Activated T-cell treated with anti-CD3 and anti-CD28 coated beads for 48 hours (primary cell): Measurements from ENCODE around the gene PRKG1.

ENCODE experiments used
- DNase-seq: peaks from one replicate; pipeline ENCODE4 v3.0.0-alpha.2; 2020; ENCODE audit warnings: low read depth

PRKG1 gene

DNA sequence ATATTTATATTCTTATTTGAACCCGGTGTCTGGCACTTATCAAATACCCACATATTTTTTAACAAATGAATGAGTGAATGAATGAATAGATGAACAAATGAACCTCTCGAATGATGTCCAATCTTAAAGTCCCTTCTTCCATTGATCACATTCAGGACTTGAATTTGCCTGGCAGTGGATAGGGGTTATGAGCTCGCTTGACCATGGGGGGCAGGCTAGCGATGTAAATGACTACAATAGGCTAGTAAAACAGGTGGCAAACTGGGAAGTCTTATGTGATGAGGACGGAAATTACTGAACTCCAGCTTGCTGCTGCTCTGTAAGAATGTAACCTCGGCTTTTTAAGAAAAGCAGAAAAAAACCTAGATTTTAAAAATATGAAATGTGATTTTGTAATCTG lies 992.1 kb downstream of the PRKG1 start:
- no peak for DNase-seq

GRCh38 chr10:52068485-52068884 lies 994.2 kb downstream of the PRKG1 start:
- DNase-seq, result no peak

GRCh38 chr10:52071814-52072213 lies 997.5 kb downstream of the PRKG1 start:
- DNase-seq, result no peak

DNA sequence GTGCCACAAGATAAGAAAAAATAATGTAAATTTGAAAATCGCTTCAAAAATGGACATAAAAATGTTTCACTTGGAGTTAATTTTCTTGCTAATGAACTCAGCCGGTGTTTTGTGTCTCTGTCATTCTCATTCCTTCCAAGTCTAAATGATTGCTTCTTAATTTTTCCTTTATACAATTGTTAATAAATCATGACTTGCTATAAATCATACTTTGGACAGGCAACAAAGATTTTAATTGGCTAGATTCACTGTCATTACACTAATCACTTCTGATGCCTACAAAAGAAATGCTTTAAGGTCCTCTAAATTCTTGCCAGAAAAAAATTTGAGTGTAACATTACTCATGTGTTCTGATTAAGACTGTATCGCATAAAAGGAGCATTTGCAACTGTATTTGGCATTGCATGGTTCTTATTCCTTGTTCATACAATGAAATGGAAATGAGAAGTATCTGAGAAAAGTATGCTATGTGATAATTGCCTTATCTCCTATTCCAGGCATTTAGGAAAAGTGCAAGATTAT lies 1000.3 kb downstream of the PRKG1 start:
- DNase-seq, result no peak

DNA sequence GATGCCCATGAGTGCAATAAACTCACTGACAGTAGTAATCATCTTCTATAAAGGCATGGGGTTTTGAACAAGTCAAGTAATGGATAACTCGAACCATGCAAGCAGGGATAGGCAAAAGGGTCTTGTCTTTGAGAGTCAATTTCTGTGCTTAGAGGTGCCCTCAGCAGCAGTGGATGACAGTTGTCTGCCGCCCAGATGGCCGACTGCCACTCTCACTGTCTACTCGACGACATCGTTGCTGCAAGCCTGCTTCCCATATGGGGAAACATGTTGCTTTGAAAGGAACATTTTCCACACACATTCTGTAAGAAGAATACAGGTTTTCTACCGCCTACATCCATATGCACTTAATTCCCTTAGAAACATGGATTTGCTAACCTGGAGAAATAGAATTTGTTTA lies 1003.5 kb downstream of the PRKG1 start:
- DNase-seq, result no peak

DNA sequence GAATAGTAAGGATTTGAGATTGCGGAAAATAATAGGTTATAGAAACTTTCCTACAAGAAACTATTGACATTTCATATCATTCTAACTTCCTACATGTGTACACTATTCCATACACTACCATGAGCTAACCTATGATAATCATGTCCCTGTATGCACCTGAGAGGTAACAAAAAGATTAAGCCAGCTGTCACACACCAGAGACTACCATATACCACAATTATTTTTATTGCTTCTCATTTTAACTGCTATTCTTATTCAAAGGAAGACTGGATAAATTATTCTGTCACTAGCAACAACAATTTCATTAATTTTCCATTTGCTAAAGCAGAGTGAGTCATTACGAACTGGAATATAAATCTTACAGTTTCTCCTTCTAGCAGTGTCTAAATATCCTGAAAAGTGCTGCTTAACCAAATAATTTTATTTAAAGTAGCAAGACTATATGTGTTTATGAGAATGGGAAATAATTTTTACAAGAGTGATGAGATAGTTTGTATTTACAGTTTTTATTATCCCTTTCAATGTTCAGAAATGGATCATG lies 1004.2 kb downstream of the PRKG1 start:
- no peak for DNase-seq

- DNase-seq, result no peak
Observed at GRCh38 chr10:52082307-52082706, 1008.0 kb downstream of the PRKG1 start.

DNA sequence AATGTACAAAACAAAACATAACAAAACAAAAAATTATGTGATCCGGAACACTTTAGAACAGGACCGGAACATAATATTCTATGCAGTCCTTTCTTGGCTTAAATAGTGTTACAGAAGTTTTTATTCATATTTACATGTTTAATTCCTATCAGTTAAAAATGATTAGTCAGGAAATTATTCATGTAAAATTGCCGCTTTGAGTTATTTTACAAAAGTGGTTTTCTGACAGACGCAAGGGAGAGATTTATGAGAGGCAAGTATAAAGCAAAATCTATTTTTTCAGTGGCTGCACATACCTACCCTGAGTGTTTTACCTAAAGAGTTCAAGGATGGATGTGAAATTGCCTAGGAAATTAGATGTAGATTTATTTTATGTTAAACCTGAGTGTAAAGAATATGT lies 1009.1 kb downstream of the PRKG1 start:
- DNase-seq, result no peak

DNA sequence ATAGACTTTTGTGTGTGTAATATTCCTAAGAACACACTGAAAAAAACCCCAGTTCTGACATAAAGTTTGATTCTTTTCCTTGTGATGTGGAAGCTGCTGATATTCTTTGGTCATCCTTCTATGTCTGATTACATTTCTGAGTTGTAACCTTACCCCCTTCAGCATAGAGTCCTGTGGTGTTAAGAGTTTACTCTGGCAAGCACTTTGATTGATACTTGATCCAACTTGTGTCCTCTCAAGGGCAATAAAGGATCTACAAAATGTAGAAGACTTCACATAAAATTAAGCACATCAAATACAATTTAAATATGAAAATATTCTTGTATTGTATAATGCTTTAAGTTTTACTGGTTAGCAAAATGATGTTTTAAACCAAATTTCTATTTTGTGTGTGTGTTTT lies 1018.1 kb downstream of the PRKG1 start:
- no peak for DNase-seq

DNA sequence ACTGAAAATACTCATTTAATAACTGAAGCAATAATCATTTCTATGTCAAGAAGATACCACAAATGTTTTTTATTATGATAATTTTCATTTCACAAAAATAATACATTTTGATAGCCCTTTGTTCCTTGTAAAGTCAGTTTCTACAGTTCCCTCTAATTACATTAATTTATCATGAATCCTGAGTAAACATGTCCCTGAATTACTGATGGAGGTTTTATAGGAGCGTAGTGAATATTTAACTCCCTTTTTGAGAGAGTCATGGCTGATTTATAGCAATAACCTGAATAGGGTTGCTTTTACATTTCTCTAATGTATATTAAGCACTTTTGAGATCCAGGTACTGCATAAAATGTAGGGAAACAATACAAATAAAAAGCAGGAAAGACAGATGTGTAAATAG lies 1023.8 kb downstream of the PRKG1 start:
- DNase-seq, result no peak

- no peak for DNase-seq
Observed at GRCh38 chr10:52099026-52099600, 1024.8 kb downstream of the PRKG1 start.

DNA sequence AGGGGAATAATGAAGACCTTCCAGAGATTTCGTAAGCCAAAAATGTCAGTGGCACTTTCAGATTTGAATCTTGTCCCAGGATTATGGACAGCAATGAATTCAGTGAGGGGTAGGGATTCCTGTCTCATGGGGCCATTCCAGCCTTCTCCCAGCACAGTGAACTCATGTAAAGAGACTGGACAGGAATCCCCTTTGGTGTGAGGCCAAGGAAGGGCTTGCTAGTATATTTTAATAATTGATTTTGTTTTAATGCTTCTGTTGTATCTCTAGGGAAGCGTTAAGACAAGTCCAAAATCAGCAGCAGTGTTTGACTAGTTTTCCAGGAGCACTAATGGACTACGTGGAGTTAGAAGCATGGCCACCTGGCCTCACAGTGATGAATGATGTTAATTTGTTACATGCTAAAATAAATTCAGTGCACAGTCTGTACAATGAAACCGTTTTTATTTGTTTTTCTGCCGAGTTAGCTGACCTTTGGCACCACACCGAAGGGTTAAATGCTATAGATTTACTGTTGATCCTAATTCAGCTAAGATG lies 1025.8 kb downstream of the PRKG1 start:
- DNase-seq, result no peak

DNA sequence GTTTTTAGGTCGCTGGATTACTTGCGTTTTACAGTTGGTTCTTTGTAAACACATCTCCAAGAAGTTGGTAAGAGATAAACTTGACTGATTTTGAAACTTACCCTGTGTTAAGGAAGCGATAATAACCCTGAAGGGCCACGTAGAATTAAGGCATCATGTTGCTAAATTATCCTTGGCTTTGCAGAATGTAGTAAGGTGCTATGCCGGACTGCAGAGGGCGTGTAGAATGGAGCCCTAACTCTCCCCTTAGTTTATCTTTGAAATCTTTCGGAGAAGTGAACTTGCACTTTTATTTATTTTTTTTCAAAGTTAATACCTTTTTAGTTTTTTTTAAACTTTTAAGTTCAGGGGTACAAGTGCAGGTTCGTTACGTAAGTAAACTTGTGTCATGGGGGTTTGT lies 1031.0 kb downstream of the PRKG1 start:
- DNase-seq, result no peak

- DNase-seq, result no peak
Observed at GRCh38 chr10:52106011-52106410, 1031.7 kb downstream of the PRKG1 start.

- no peak for DNase-seq
Observed at GRCh38 chr10:52106899-52107298, 1032.6 kb downstream of the PRKG1 start.

DNA sequence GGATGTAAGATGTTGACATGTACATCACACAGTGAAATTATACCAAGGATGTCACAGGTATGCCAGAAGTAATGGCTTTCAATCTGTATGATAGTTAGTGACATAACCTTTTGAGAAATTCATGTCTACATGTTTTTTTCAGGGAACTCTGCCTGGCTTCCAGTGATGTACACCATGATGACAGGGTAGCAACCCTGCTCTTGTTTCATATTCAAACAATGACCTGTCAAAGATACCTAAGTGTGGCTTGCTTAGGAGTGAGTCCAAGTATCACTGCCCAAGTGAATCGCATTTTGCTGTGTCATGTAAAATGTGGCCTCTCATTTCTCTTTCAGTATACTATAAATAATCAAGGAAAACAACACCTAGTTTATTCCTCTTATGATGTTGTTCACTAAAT lies 1033.9 kb downstream of the PRKG1 start:
- no peak for DNase-seq

DNA sequence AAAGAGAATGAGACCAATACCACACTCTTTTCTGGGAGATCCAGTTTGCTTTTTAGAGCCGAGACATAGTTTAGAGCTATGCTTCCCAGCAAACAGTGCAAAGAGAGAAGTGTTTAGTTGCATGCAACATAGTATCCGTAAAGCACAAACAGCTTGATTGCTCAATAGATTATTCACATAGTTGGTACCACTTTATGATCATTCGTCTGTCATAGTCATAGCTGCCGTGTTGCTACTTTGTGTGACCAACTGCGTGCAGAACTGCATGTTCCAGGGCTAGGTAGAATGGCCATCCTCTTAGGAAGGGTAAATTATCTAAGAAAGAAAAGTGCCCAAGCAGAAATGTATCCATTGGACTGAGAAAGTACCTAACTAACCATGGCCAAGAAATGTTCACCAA lies 1036.3 kb downstream of the PRKG1 start:
- DNase-seq, result no peak

DNA sequence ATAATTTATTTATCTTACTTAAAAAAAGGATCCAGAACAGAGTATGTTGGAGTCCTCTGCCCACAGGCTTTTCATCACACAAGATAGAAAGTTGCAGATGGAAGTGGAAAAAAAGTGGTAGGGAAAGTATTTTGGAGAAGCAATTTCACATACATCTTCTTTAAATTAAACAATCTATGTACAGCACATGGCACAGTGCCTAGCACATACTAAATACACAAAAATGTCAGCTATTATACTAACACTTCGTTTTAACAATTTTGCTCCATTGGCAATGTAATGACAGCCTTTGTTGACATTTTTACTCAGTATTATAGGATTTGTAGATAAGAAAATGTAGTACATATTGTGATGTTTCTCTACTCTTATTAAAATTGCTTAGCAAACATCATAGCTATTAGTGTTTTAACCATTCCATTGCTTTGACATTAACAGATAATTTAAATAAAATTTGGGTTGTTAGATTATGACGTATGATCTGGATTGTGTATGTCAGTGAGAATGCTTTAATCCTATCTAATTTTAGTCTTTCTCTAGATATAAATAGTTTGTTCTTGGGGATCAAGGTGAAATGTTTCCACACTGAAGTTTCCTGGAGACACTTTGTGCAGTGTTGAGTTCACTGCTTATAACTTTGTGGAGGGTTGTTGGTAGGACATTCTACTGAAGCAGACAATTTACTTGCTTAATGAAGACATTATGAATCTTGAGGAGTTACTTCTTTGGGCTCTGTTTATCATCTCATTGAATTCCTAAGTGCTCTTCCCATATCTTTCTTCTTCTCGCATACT lies 1037.0 kb downstream of the PRKG1 start:
- no peak for DNase-seq

GRCh38 chr10:52115823-52116222 lies 1041.5 kb downstream of the PRKG1 start:
- no peak for DNase-seq

GRCh38 chr10:52119507-52119906 lies 1045.2 kb downstream of the PRKG1 start:
- no peak for DNase-seq

GRCh38 chr10:52121688-52122087 lies 1047.4 kb downstream of the PRKG1 start:
- DNase-seq, result no peak

DNA sequence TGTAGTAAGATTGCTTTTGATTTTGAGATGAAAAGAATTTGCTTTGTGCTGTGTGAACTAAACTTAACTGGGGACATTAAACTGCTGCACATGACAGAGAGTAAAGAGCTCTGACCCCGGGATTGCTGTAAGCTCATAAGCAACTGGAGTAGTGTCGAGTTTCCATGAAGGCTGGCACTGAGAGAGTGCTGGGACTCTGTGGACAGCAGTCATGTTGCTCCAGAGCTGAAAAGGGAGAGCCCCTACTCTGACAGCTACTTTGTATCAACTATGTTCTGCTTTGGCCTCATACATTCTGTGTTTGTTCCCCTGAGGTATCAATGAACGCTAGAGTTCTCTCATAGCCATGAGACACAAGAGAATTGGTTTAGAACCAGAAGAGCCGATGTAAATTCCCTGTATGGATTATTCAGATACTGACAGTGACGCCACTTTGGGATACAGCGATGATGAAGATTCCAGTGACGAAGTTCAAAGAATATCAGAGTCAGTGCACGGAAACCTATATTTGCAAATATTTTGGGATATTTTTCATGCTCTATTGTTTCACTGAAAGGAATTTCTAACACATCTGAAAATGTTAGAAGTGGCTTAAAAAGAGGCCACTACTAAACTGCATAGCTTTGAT lies 1053.9 kb downstream of the PRKG1 start:
- no peak for DNase-seq
